ACC112 (cell line): ENCODE measurements around the gene IMMP2L.

Source experiments
- H2AFZ ChIP-seq: fragments of 200-600 bp; sonication (generic); one replicate; pipeline ENCODE4 v1.6.0; 2017; ENCODE audit warnings: antibody characterized with exemption, low read length; ENCODE audit not compliant: unreplicated experiment
- H3K27ac ChIP-seq: fragments of 200-600 bp; sonication (generic); 2 replicates; pipeline ENCODE4 v1.5.1; 2014; ENCODE audit warnings: low read depth, mild to moderate bottlenecking, antibody characterized with exemption, low read length, moderate library complexity
- H3K27me3 ChIP-seq: fragments of 200-600 bp; sonication (generic); 2 replicates; pipeline ENCODE4 v1.6.1; 2014; ENCODE audit warnings: mild to moderate bottlenecking, antibody characterized with exemption, low read length, moderate library complexity, mixed read lengths; ENCODE audit not compliant: insufficient read depth
- H3K36me3 ChIP-seq: fragments of 200-600 bp; sonication (generic); 2 replicates; pipeline ENCODE4 v1.6.1; 2016; ENCODE audit warnings: mild to moderate bottlenecking, antibody characterized with exemption, low read length, moderate library complexity, mixed read lengths; ENCODE audit not compliant: insufficient read depth
- H3K4me1 ChIP-seq: fragments of 200-600 bp; sonication (generic); one replicate; pipeline ENCODE4 v1.6.1; 2016; ENCODE audit warnings: low read length, mixed read lengths; ENCODE audit not compliant: insufficient read depth, unreplicated experiment, control insufficient read depth
- H3K4me3 ChIP-seq: fragments of 200-600 bp; sonication (generic); 2 replicates; pipeline ENCODE4 v1.5.1; 2014; ENCODE audit warnings: mild to moderate bottlenecking, low read depth, low read length
- H3K79me2 ChIP-seq: fragments of 200-600 bp; sonication (generic); one replicate; pipeline ENCODE4 v1.6.0; 2016; ENCODE audit warnings: low read length; ENCODE audit not compliant: control insufficient read depth, unreplicated experiment, insufficient read depth

Gene IMMP2L

DNA sequence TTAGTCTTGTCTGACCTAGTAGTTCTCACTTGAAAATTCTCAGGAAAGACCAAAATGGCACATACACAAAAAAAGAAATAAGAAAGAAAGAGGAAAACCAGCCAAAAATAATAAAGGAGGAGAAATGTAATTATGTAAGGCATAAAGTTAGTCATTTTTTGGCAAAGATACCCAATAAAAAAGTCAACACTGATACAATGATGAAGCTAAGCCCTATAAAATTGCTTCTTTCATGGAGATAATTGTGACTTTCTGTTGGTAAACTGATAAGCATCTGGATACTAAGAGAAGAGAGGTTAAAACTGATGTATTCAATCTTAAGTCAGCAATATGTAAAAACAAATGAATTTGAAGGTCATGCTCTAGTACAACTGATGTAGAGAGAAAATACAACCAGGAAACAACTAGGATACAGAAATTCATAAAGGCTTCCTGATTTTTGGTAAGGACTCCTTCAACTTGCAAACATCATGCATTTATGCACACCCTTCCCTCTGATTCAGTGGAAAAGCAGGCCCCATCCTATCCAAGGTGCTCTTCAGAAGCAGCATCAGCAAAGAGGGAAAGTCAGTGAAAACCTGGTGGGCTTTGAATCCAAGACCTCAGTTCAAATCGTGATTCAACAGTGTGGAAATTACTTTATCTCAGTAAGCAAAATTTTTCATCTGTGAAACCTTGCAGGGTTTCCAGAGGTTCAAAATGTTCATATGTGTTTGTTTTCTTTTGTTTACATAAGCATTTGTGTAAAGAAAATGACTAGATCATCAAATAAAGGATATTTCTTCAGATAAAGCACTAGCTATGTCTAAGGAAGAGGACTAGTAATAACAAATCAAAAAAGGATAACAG is 32.6 kb downstream of the IMMP2L start:
- Histone ChIP-seq H3K27me3 (no peaks in the 10 kb centered on the region), H3K4me3 (no peak overlapping the region), H3K4me1 (peaks cover 27% of the 10 kb centered on the region), H3K79me2 (no peaks in the 10 kb centered on the region), H3K27ac (no peak overlapping the region), H2AFZ (no peak overlapping the region), H3K36me3 (no peaks in the 10 kb centered on the region)

DNA sequence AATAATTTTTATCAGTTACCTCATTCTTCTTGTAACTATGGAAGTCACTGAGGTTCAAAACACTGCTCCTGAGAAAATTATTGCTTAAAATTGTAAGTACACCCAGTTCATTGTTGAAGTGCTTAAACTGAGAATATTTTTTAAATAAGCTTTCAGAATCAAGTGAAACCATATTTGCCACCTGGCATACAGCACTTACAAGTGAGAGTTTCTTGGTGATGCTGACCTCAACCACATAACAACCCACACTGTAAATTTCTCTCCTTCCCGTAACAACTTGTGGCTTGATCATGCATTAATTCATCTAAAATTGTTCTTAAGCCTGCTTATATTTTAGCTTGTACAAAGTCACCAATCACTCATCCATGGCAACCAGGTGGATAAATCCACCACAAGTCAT is 34.0 kb downstream of the IMMP2L start:
- Histone ChIP-seq H3K27ac (no peak overlapping the region), H3K79me2 (no peaks in the 10 kb centered on the region), H3K4me1 (peaks cover 27% of the 10 kb centered on the region), H3K36me3 (no peaks in the 10 kb centered on the region), H3K27me3 (no peaks in the 10 kb centered on the region), H3K4me3 (no peak overlapping the region), H2AFZ (no peak overlapping the region)

- Histone ChIP-seq H3K4me1 (peaks cover 24% of the 10 kb centered on the region), H3K27ac (no peak overlapping the region), H3K4me3 (no peak overlapping the region), H3K79me2 (no peaks in the 10 kb centered on the region), H3K36me3 (no peaks in the 10 kb centered on the region), H2AFZ (no peak overlapping the region), H3K27me3 (no peaks in the 10 kb centered on the region)
These were observed 34.7 kb downstream of the IMMP2L start for GRCh38 chr7:111527545-111527944.

DNA sequence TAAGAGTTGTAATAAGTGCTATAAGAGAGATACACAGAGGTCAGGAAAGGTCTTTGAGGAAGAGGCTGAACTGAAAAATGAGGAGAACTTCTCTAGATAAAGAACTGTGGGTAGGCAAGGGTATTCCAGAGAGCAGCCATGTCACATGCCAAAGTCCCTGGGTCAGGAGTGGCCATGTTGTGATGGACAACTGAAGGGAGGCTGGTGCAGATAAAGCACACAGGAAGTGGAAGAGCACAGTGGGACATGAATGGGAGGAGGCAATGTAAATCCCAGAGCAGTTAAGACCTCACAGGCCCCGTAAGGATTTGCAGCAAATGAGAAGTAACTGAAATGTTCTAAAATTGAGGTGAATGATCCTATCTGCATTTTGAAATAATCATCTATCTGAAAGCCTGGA is 37.2 kb downstream of the IMMP2L start:
- Histone ChIP-seq H3K4me3 (no peak overlapping the region), H3K4me1 (peaks cover 12% of the 10 kb centered on the region), H2AFZ (no peak overlapping the region), H3K27ac (no peak overlapping the region), H3K79me2 (no peaks in the 10 kb centered on the region), H3K27me3 (no peaks in the 10 kb centered on the region), H3K36me3 (no peaks in the 10 kb centered on the region)

- no peaks in the 10 kb centered on the region for H3K4me1 ChIP-seq
- H3K79me2 ChIP-seq: no peaks in the 10 kb centered on the region
- H3K27me3 ChIP-seq: no peaks in the 10 kb centered on the region
- H2AFZ ChIP-seq: no peak overlapping the region
- H3K36me3 ChIP-seq: no peaks in the 10 kb centered on the region
- H3K27ac ChIP-seq: no peak overlapping the region
- no peak overlapping the region for H3K4me3 ChIP-seq
These were observed 40.6 kb downstream of the IMMP2L start for GRCh38 chr7:111521660-111522059.

- H3K27me3 ChIP-seq: no peaks in the 10 kb centered on the region
- H3K27ac ChIP-seq: no peak overlapping the region
These were observed 44.0 kb downstream of the IMMP2L start for GRCh38 chr7:111518264-111518663.

DNA sequence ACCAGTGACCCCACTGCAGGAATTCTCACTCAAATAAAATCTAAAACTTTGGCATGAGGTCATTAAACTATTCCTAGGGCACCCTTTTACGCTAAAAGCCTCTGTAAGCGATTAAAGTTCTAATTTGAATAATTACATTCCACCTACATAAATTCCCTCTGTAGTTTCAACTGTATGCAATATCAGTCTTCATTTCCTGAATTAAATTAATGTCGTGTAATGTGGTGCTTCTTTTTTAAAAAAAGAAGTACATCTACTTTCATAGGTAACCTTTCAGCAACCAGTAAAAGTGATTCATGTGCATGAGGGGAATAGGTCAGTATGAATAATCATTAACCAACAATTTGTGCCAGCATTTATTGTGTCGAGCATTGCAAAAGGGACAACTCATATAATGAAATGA is 44.7 kb downstream of the IMMP2L start:
- H2AFZ ChIP-seq: no peak overlapping the region

More at GRCh38 chr7:111518264-111518663, 44.0 kb downstream of the IMMP2L start:
- no peaks in the 10 kb centered on the region for H3K4me1 ChIP-seq
- H3K79me2 ChIP-seq: no peaks in the 10 kb centered on the region
- H3K4me3 ChIP-seq: no peak overlapping the region
- no peak overlapping the region for H2AFZ ChIP-seq
- no peaks in the 10 kb centered on the region for H3K36me3 ChIP-seq

GRCh38 chr7:111516612-111517011 is 45.7 kb downstream of the IMMP2L start:
- Histone ChIP-seq H3K36me3 (no peaks in the 10 kb centered on the region), H2AFZ (no peak overlapping the region), H3K4me1 (no peaks in the 10 kb centered on the region), H3K27ac (no peak overlapping the region), H3K4me3 (no peak overlapping the region), H3K27me3 (no peaks in the 10 kb centered on the region), H3K79me2 (no peaks in the 10 kb centered on the region)

More for the DNA sequence above, 44.7 kb downstream of the IMMP2L start:
- no peak overlapping the region for H3K4me3 ChIP-seq
- no peaks in the 10 kb centered on the region for H3K4me1 ChIP-seq
- H3K36me3 ChIP-seq: no peaks in the 10 kb centered on the region
- H3K27ac ChIP-seq: no peak overlapping the region
- no peaks in the 10 kb centered on the region for H3K79me2 ChIP-seq
- no peaks in the 10 kb centered on the region for H3K27me3 ChIP-seq

- Histone ChIP-seq H3K4me1 (no peaks in the 10 kb centered on the region), H2AFZ (no peak overlapping the region), H3K27me3 (no peaks in the 10 kb centered on the region), H3K79me2 (no peaks in the 10 kb centered on the region), H3K27ac (no peak overlapping the region), H3K36me3 (no peaks in the 10 kb centered on the region), H3K4me3 (no peak overlapping the region)
These were observed 48.7 kb downstream of the IMMP2L start for GRCh38 chr7:111513566-111513965.

- Histone ChIP-seq H3K4me1 (no peaks in the 10 kb centered on the region), H3K4me3 (no peak overlapping the region), H3K27ac (no peak overlapping the region), H3K27me3 (no peaks in the 10 kb centered on the region), H3K36me3 (no peaks in the 10 kb centered on the region), H3K79me2 (no peaks in the 10 kb centered on the region), H2AFZ (no peak overlapping the region)
These were observed 50.4 kb downstream of the IMMP2L start for GRCh38 chr7:111511845-111512244.
